Epithelial cell of esophagus (primary cell): ENCODE measurements around the gene PLXNA1.

Source experiments
- DNase-seq: peaks from one replicate; pipeline ENCODE4 v3.0.0; 2010; ENCODE audit warnings: low read depth
- H3K4me3 ChIP-seq: 2 replicates; pipeline ENCODE4 v1.5.1; 2011; ENCODE audit warnings: mild to moderate bottlenecking, low read length, control low read depth
- CTCF ChIP-seq: IDR thresholded peaks from 2 replicates; pipeline ENCODE4 v1.5.1; 2011; ENCODE audit warnings: low read depth, mild to moderate bottlenecking, low read length, control low read depth, inconsistent platforms; ENCODE audit not compliant: insufficient read depth; ENCODE audit errors: missing control alignments

PLXNA1 gene

GRCh38 chr3:126987596-126987995 is 4.7 kb downstream of the PLXNA1 start:
- H3K4me3 ChIP-seq: no peak overlapping the region
- TF ChIP-seq CTCF: no peak
- no peak for DNase-seq

GRCh38 chr3:126988451-126989021 is 5.6 kb downstream of the PLXNA1 start:
- no peak for DNase-seq
- no peak for TF ChIP-seq CTCF
- H3K4me3 ChIP-seq: no peak overlapping the region

GRCh38 chr3:126989316-126990023 is 6.6 kb downstream of the PLXNA1 start:
- no peak overlapping the region for H3K4me3 ChIP-seq
- no peak for DNase-seq
- no peak for TF ChIP-seq CTCF

GRCh38 chr3:126990024-126990700 is 7.2 kb downstream of the PLXNA1 start:
- no peak for TF ChIP-seq CTCF
- no peak for DNase-seq
- no peak overlapping the region for H3K4me3 ChIP-seq

- no peak overlapping the region for H3K4me3 ChIP-seq
- TF ChIP-seq CTCF: no peak
- DNase-seq: no peak
Observed at GRCh38 chr3:126990890-126991289, 8.0 kb downstream of the PLXNA1 start.

- no peak for DNase-seq
Observed at GRCh38 chr3:126991366-126992200, 8.7 kb downstream of the PLXNA1 start.

More at GRCh38 chr3:126991366-126992200, 8.7 kb downstream of the PLXNA1 start:
- no peak for TF ChIP-seq CTCF
- no peak overlapping the region for H3K4me3 ChIP-seq
